Activated naive CD4-positive, alpha-beta T cell treated with anti-CD3 and anti-CD28 coated beads, Interleukin-2, amount 50 U/mL, for 16 hours (primary cell): ENCODE results near the gene BCDIN3D.

ENCODE experiments used
- DNase-seq: peaks from one replicate; pipeline ENCODE4 v3.0.0-alpha.2; 2020

Gene BCDIN3D

DNA sequence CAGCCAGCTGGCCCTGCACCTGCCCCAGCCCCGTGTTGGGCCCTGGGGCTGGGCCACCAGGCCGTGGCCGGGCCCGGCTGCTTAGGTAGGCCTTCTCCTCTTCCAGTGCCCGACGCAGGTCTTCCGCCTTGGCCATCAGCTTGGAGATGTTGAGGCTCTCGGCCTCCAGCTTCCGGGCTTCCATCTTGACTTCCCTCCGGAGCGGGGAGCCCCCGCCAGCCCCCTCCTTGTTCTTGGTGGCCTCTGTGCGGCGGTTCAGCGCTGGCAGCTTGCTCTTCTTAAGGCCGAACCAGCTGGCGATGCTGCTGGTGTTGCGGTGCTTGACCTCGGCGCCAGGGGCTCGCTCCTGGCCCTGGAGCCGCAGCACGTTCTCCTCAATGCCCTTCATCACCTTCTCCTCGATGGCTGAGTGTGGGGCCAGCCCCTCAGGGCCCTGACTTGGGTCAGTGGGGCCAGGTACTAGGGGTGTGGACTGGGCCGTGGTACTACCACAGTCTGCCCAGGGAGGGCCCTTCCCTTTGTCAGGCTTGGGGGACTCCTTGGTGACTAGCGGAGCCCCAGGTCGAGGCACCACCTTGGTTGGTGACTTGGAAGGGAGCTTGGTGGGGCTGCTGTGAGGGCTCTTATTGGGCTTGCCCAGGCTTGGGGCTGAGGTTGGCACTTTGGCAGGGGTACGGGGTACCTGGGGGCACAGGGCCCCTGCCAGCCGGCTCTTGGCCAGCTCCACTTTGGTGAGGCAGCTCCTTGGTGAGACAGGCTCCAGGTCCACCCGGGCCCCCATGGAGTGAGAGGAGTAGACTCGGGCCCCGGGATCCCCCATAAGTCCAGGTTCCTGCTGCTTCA is 47.9 kb downstream of the BCDIN3D start:
- DNase-seq, result no peak

DNA sequence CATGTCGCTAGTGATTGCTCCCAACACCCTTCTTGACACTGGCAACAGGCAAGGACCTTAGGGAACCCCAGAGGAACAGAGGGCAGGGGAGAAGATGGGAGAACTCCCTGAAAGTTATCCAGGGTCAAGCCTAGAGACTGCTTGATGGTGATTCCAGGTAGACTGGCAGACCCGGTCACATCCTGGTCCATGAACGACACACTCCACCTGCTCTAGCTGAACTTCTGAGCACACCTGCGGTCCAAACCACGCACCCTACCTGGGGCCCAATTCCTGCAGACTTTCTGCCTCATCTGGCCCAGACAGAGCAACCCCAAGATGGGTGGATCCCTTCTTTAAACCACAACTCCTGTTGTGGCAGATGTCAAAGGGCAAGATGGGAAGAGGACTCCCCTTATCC is 48.9 kb downstream of the BCDIN3D start:
- no peak for DNase-seq

DNA sequence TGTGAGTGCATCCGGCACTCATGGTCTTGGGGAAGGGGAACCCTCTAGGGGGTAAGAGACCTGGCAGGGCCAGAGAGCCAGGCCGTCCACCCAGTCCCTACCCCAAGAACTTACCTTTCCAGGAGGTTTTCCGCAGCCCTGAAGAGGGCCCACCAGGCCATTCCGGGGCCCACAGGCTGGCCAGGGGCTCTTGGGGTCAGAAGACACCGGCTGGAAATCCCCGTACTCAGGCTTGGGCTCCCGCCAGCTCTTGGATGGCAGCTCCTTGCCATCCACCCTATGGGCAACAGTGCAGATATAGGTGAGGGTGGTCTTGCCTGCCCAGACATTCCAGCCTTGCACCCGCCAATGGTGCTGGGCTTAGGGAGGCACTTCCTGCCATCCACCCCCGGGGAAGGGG is 49.3 kb downstream of the BCDIN3D start:
- no peak for DNase-seq

DNA sequence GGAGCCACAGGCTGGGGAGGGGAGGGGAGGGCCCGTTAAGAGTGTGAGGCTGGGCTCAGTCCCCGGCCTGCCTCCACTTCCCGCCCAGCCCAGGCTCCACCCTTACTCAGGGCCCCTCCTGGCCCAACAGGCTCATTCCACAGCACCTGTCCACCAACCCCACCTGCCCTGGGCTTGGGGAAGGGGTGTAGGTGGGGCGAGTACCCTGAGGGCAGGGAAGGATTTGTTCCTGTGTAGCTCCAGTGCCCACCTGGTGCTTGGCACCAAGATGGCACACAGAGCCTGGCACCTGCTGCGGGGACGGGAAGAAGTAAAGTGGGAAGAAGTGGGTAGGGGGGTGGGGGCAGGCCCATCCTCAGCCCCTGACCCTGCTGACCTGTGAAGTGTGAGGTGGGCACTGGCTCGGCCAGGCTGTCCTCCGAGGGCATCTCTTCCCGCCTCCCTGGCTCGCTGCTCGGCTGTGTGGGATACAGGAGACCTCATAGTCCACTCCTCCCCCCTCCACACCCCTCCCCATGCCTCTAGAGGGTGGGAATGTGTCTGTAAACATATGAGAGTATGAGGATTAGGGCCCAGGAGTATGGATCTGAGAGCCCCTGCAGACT is 49.8 kb downstream of the BCDIN3D start:
- no peak for DNase-seq

DNA sequence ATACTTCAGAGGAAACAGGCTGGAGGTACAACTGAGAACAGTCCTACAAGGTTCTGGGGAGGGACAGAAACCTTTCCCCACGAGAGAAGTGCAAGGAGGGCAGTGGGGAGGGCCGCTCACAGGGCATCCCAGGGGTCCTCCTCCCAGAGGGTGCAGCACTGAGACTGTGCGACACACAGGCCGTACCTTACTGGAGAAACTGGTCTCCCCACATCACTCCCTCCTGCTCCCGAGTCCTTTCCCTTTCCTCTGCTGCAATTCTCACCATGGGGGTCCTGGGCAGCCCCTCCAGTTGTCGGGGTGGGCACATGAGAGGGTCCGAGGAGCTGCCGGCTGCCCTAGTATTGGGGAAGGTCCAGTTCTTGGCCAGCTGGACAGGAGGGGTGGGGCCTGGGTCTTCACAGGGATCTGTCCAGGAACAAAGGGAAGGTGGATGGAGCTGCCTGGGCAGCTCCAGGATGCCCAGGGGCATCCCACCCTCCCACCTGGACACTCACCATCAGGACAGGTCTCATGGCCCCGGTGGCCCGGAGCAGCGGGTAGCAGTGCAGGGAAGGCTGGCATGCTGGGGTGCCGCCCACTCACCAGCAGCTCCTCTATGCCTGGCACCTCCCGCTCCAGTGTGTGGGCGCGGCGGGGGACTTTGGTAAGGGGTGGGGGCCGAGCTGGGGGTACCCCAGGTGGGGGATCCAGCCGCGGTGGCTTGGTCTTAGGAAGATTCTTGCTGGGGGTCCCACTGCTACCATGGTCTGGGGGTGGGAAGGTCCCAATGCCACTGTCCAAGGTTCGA is 50.5 kb downstream of the BCDIN3D start:
- no peak for DNase-seq

DNA sequence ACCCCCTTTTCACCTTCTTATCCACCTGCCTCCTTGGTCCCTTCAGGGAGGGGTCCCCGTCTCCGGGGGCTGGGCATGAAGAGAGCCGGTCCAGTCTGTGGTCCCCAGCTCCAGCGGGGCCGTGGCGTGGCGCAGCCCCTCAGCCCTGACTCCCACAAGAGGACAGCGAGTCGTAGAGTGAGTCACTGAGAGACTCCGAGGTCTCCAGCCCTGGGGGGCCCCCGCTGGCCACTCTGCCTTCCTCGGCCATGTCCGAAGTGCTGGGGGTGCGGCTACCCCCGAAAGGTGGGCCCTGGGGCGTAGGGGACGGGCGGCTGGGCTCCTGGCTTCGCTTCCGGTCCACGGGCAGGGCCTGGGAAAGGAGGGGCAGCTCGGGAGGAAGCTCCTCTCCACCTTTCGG is 51.2 kb downstream of the BCDIN3D start:
- DNase-seq, result no peak

DNA sequence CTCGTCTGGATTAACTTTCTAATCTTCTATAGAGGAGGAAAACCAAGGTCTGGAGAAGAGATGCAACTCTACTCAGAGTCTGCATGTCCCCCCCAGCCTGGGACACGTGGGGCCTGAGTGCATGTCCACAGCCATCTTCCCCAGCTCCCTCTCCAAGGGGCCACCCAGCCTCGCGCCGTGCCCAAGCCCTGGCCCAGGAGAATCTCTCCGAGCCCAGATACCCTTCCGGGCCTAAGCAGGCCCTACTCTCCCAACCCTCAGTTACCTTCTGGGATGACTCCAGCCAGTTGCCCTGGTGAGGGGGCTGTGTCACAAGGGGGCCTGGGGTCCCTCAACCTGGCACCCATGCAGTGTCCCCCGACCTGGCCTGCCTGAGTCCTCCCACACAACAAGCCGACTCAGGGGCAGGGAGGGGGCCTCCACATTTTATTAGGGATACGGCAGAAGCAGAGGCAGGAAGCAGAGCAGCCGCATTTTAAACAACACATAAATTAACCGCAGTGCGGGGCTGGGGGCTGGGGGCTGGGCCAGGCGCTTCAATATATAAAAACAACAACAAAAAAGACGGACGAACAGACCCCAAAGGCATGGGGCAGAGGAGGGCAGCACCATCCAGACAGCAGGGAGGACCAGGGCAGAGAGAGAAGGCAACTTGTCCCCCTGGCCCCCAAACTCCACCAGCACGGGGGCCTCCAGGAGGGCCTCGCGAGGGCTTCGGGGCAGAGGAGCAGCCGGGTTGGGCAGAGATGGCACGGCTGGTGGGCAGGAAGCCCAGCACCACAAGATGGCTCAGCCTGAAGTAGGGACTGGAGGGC is 52.0 kb downstream of the BCDIN3D start:
- no peak for DNase-seq

DNA sequence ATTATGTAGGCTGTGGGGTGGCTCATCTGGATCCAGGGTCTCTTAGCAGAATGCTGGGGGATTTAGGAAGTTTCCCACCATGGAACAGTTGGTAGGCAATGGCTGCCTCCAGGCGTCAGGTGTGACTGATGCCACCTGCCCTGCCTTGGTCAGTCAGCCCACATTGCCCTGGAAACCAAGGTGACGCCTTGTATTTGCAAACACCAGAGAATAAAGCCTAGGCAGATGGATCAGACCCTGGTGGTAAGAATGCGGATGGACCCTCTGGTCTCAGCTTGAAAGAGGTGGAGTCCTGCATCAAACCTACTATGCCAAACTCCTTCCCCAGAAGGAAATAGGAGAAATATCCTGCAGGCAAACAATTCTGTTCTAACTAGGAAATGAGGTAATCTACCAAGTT is 52.9 kb downstream of the BCDIN3D start:
- no peak for DNase-seq

DNA sequence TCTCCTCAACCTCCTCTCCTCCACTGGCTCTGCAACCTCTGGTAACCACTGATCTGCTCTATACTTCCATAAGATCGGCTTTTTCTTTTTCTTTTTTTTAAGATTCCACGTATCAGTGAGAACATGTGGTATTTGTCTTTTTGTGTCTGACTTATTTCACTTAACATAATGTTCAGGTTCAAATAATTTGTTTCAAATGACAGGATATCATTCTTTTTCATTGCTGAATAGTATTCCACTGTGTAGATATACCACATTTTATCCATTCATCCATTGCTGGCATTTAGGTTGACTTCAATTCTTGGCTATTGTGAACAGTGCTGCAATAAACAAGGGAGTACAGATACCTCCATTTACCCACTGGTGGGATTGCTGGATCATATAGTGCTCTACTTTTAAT is 55.2 kb downstream of the BCDIN3D start:
- no peak for DNase-seq
